ENCODE data around the gene PLEK2. TPM values are rescaled to one million over a fixed set of nuclear protein-coding genes. Genes with fewer than 3 reads are reported as not detected.

Gene PLEK2
- total RNA-seq, 3 donors from 2014 or later: 15.0 to 41.7 (median 30.8) TPM

GRCh38 chr14:67389811-67390534, 22.0 kb downstream of the PLEK2 start:
- no peaks in the 10 kb centered on the region for H3K9me3 ChIP-seq
- TF ChIP-seq CTCF (IDR thresholded peaks at IDR 0.05): no peak
- no peaks in the 10 kb centered on the region for H3K4me1 ChIP-seq (ENCODE audit: low read depth)
- ATAC-seq (no peak), DNase-seq (no peak)
- H3K4me3 ChIP-seq: no peak overlapping the region
- no peaks in the 10 kb centered on the region for H3K36me3 ChIP-seq (ENCODE audit: low read depth)
- intact Hi-C loops (cut with DNase I, micrococcal nuclease): no loop called here

GRCh38 chr14:67389275-67389674, 22.7 kb downstream of the PLEK2 start:
- H3K4me3 ChIP-seq: no peak overlapping the region
- DNase-seq (no peak), ATAC-seq (no peak)
- H3K9me3 ChIP-seq: no peaks in the 10 kb centered on the region
- TF ChIP-seq CTCF (IDR thresholded peaks at IDR 0.05): no peak
- intact Hi-C loops (cut with DNase I, micrococcal nuclease): no loop called here
- no peaks in the 10 kb centered on the region for H3K4me1 ChIP-seq (ENCODE audit: low read depth)
- no peaks in the 10 kb centered on the region for H3K36me3 ChIP-seq (ENCODE audit: low read depth)

GRCh38 chr14:67387195-67387594, 24.8 kb downstream of the PLEK2 start:
- no peak overlapping the region for H3K4me3 ChIP-seq
- H3K4me1 ChIP-seq (ENCODE audit: low read depth): no peaks in the 10 kb centered on the region
- peaks cover 5% of the 10 kb centered on the region for H3K36me3 ChIP-seq (ENCODE audit: low read depth)
- DNase-seq: no peak
- no peak for ATAC-seq
- intact Hi-C loops (cut with DNase I, micrococcal nuclease): no loop called here
- TF ChIP-seq CTCF (IDR thresholded peaks at IDR 0.05): no peak
- no peaks in the 10 kb centered on the region for H3K9me3 ChIP-seq

- intact Hi-C loops (cut with DNase I, micrococcal nuclease): no loop called here
- ATAC-seq (peak; percentile 25), DNase-seq (no peak)
- Histone ChIP-seq H3K9me3 (no peaks in the 10 kb centered on the region), H3K4me3 (no peak overlapping the region), H3K36me3 (ENCODE audit: low read depth) (peaks cover 11% of the 10 kb centered on the region), H3K4me1 (ENCODE audit: low read depth) (no peaks in the 10 kb centered on the region)
- no peak for TF ChIP-seq CTCF (IDR thresholded peaks at IDR 0.05)
These were observed 26.3 kb downstream of the PLEK2 start for GRCh38 chr14:67385618-67386017.

- Histone ChIP-seq H3K4me3 (no peak overlapping the region), H3K9me3 (no peaks in the 10 kb centered on the region), H3K4me1 (ENCODE audit: low read depth) (no peaks in the 10 kb centered on the region), H3K36me3 (ENCODE audit: low read depth) (peaks cover 11% of the 10 kb centered on the region)
- intact Hi-C loops (cut with DNase I, micrococcal nuclease): no loop called here
- ATAC-seq: no peak
- no peak for TF ChIP-seq CTCF (IDR thresholded peaks at IDR 0.05)
- no peak for DNase-seq
These were observed 26.8 kb downstream of the PLEK2 start for GRCh38 chr14:67385120-67385519.
